GM21723 (cell line): ENCODE measurements around the gene RAG1.

ENCODE experiments used
- ATAC-seq: cut with Tn5 transposase; IDR thresholded peaks from one replicate; pipeline ENCODE4 v1.9.1; 2021; ENCODE audit warnings: mild to moderate bottlenecking, moderate library complexity; ENCODE audit not compliant: unreplicated experiment

RAG1 gene

GRCh38 chr11:36627006-36627405 is 59.2 kb downstream of the RAG1 start:
- no peak for ATAC-seq

GRCh38 chr11:36627471-36627870 is 59.7 kb downstream of the RAG1 start:
- ATAC-seq, result no peak

- no peak for ATAC-seq
Measured at GRCh38 chr11:36628141-36628540, 60.3 kb downstream of the RAG1 start.

GRCh38 chr11:36628765-36629244 is 61.0 kb downstream of the RAG1 start:
- ATAC-seq, result no peak
